SK-N-SH (cell line): ENCODE measurements around the gene NAE1.

Experiments
- EZH2phosphoT487 ChIP-seq: fragments of 200-600 bp; sonication (generic); IDR thresholded peaks from 2 replicates; pipeline ENCODE4 v1.6.1; 2017; ENCODE audit warnings: low read depth, mixed run types, mild to moderate bottlenecking, antibody characterized with exemption, moderate library complexity, borderline replicate concordance
- MXI1 ChIP-seq: IDR thresholded peaks from 2 replicates; pipeline ENCODE4 v1.6.1; 2012; ENCODE audit warnings: mild to moderate bottlenecking, low read depth, low read length, improper control_type of control experiment
- POLR2AphosphoS5 ChIP-seq: IDR thresholded peaks from 2 replicates; pipeline ENCODE4 v1.6.1; 2012; ENCODE audit warnings: low read depth, low read length
- RFX5 ChIP-seq: IDR thresholded peaks from 2 replicates; pipeline ENCODE4 v1.6.1; 2012; ENCODE audit warnings: mild to moderate bottlenecking, improper control_type of control experiment, low read length
- SIN3A ChIP-seq: IDR thresholded peaks from 2 replicates; pipeline ENCODE4 v1.6.1; 2012; ENCODE audit warnings: low read depth, mild to moderate bottlenecking, low read length, moderate library complexity, borderline replicate concordance
- SMC3 ChIP-seq: IDR thresholded peaks from 2 replicates; pipeline ENCODE4 v1.6.1; 2012; ENCODE audit warnings: low read depth, low read length, improper control_type of control experiment
- YY1 ChIP-seq: IDR thresholded peaks from 2 replicates; pipeline ENCODE4 v1.4.0; 2012; ENCODE audit warnings: low read depth, mild to moderate bottlenecking
- TF ChIP-seq, protein P1 (sequence below): IDR thresholded peaks from 2 replicates; pipeline ENCODE4 v1.4.0; 2012; ENCODE audit warnings: low read depth, borderline replicate concordance
- TF ChIP-seq, protein P2 (sequence below): fragments of 200-600 bp; sonication (generic); IDR thresholded peaks from 2 replicates; pipeline ENCODE4 v1.6.1; 2017; ENCODE audit warnings: antibody characterized with exemption, mild to moderate bottlenecking, moderate library complexity

DNA sequence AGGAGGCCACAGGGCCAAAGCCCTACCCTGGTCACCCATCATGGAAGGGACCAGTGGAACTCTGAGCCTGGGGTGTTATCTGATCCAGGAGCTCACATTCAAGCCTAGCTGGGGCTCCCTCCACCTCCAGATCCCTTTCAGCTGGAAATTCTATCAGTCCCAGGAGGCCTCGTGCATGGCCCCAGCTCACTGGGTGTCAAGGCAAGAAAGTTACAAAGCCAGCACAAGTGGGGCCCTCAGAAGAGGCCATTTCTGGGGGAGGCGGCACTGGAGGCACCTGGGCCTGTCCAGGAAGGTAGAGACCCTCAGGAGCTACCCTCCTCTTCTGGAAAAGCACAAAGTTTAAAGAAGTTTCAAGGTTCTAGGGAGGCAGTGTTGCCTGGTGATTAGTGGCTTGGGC, 18.2 kb upstream of the NAE1 start:
- TF ChIP-seq, protein P1, sequence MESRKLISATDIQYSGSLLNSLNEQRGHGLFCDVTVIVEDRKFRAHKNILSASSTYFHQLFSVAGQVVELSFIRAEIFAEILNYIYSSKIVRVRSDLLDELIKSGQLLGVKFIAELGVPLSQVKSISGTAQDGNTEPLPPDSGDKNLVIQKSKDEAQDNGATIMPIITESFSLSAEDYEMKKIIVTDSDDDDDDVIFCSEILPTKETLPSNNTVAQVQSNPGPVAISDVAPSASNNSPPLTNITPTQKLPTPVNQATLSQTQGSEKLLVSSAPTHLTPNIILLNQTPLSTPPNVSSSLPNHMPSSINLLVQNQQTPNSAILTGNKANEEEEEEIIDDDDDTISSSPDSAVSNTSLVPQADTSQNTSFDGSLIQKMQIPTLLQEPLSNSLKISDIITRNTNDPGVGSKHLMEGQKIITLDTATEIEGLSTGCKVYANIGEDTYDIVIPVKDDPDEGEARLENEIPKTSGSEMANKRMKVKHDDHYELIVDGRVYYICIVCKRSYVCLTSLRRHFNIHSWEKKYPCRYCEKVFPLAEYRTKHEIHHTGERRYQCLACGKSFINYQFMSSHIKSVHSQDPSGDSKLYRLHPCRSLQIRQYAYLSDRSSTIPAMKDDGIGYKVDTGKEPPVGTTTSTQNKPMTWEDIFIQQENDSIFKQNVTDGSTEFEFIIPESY, result no peak
- TF ChIP-seq SMC3 (no peak), SIN3A (no peak), RFX5 (no peak), POLR2AphosphoS5 (no peak), YY1 (no peak), EZH2phosphoT487 (no peak), MXI1 (no peak)
- TF ChIP-seq, protein P2, sequence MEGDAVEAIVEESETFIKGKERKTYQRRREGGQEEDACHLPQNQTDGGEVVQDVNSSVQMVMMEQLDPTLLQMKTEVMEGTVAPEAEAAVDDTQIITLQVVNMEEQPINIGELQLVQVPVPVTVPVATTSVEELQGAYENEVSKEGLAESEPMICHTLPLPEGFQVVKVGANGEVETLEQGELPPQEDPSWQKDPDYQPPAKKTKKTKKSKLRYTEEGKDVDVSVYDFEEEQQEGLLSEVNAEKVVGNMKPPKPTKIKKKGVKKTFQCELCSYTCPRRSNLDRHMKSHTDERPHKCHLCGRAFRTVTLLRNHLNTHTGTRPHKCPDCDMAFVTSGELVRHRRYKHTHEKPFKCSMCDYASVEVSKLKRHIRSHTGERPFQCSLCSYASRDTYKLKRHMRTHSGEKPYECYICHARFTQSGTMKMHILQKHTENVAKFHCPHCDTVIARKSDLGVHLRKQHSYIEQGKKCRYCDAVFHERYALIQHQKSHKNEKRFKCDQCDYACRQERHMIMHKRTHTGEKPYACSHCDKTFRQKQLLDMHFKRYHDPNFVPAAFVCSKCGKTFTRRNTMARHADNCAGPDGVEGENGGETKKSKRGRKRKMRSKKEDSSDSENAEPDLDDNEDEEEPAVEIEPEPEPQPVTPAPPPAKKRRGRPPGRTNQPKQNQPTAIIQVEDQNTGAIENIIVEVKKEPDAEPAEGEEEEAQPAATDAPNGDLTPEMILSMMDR, result no peak
